GM12875 (cell line): ENCODE measurements around the gene SCFD1.
"Not testable (repeated sequence)": the region's sequence is repeated elsewhere in the genome, so short reads cannot be mapped to it uniquely, and the experiment has no call there.

Experiments used
- H3K4me3 ChIP-seq: one replicate; pipeline ENCODE4 v1.5.1; 2011; ENCODE audit warnings: low read depth, low read length, control low read depth
- CTCF ChIP-seq: IDR thresholded peaks from 2 replicates; pipeline ENCODE4 v1.5.1; 2011; ENCODE audit warnings: low read depth, mild to moderate bottlenecking, control low read depth, inconsistent platforms, low read length, moderate library complexity, borderline replicate concordance; ENCODE audit not compliant: insufficient read depth

Gene SCFD1

DNA sequence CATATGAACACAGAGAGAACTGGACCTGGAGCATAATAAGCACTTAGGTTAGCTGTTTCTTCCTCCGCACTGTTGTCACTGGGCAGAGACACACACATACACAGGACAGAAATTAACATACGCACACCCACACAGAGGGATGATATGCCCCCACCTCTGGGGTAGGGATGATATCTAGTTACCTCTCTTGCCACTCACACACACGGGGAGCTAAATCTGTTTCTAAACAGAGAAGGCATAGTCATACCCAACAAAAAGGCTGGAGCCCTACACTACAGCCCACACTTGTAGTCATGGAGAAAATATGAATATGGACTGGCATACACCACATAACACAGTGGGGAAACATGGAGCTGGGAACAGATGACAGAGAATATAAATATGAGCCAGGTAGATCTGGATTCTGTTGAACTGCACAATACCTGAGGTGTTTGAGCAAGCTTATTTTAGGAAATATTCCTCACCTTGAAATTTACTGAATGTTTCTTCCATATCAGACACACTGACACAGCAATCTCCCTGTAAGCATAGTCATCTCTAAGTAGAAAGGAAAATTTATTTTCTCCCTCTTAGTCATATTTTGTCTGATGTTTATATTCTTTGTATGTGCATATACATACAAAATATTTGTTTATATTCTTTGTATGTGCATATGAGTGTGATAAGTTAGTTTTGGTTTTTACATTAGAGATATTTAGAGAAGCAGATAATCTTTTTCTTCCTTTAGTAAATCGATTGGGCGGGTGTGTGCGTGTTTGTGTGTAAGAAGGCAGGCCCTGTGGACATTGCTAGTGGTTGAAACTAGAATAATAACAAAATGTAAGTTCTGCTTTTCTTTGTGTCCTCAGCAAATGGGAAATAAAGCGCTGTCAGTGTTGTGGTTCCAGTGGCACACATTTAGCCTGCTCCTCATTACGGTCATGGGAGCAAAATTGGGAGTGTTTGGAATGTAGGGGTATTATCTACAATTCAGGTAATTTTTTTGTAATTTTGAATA, 20.9 kb upstream of the SCFD1 start:
- no peak for TF ChIP-seq CTCF
- no peak overlapping the region for H3K4me3 ChIP-seq

DNA sequence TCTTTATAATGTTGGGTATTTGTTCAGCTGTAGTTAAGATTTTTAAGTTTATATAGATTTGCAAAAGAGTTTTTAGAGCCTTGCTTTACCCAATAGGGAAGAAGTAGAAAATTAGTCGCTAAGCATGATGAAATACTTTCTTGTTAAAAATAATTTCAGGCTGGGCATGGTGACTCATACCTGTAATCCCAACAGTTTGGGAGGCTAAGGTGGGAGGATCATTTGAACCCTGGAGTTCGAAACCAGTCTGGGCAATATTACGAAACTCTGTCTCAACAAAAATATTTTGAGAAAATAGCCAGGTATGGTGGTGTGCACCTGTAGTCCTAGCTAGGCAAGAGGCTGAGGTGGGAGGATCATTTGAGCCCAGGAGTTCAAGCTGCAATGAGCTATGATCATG, 18.7 kb upstream of the SCFD1 start:
- TF ChIP-seq CTCF = no peak
- no peak overlapping the region for H3K4me3 ChIP-seq

DNA sequence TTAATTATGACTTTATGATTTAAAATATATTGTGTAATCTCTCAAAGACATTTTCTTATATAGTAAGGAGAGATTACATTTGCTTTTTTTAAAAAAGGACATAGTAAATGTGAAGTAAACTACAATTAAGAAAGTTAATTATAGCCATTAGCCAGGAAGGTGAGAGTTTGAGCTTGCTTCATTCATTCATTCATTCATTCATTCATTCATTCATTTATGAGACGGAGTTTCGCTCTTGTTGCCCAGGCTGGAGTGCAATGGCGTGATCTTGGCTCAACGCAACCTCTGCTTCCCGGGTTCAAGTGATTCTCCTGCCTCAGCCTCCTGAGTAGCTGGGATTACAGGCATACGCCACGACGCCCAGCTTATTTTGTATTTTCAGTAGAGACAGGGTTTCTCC, 17.4 kb upstream of the SCFD1 start:
- not testable (repeated sequence) for H3K4me3 ChIP-seq

- no peak for TF ChIP-seq CTCF
- H3K4me3 ChIP-seq = no peak overlapping the region
Measured at GRCh38 chr14:30607156-30607780, 14.9 kb upstream of the SCFD1 start.

DNA sequence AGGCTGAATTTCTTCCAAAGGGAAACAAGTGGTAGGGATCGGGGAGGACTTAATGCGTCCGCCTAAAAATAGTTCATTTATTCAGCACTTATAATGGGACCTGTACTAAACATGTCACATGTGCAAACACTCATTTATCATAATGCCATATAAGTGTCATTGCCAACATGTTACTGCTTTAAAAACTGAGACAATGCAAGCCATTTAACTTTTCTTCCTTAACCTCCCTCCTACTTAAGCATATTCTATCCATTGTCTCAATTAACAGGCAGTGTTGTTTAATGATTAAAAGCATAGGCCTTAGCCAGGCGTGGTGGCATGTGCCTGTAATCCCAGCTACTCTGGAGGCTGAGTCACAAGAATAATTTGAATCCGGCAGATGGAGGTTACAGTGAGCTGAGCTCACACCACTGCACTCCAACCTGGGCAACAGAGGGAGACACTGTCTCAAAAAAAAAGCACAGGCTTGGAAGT, 13.5 kb upstream of the SCFD1 start:
- H3K4me3 ChIP-seq = no peak overlapping the region
- no peak for TF ChIP-seq CTCF

DNA sequence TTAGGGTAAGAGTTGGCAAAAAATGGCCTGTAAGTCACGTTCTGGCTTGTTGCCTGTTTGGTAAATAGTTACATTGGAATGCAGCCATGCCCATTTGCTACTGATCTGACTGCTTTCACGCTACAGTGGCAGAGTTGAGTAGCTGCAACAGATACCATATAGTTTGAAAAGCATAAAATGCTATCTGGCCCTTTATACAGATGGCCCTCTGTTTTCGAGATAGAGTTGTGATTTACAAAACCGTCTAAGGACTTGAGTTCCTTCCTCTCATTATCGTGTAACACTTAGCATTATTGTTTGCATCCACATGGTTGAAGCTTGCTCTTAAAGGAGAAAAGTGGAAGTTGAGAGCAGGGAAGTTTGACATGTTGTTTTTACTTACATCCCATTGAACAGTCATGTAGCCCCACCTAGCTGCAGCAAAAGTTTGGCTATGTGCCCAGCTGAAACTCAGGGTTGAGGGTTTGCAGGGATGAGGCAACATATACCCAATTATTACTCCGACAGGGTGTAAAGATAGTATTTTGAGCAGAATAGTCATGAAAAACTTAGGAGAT, 11.3 kb upstream of the SCFD1 start:
- no peak for TF ChIP-seq CTCF

GRCh38 chr14:30614155-30614554, 8.0 kb upstream of the SCFD1 start:
- H3K4me3 ChIP-seq = no peak overlapping the region
- no peak for TF ChIP-seq CTCF

More for the DNA sequence above, 11.3 kb upstream of the SCFD1 start:
- no peak overlapping the region for H3K4me3 ChIP-seq
